ENCODE measurements around the gene CETP.
"Not testable (repeated sequence)": the region's sequence is repeated elsewhere in the genome, so short reads cannot be mapped to it uniquely, and the experiment has no call there.

CETP gene

GRCh38 chr16:56995136-56995805 is 33.5 kb downstream of the CETP start:
- DNase-seq = no peak

DNA sequence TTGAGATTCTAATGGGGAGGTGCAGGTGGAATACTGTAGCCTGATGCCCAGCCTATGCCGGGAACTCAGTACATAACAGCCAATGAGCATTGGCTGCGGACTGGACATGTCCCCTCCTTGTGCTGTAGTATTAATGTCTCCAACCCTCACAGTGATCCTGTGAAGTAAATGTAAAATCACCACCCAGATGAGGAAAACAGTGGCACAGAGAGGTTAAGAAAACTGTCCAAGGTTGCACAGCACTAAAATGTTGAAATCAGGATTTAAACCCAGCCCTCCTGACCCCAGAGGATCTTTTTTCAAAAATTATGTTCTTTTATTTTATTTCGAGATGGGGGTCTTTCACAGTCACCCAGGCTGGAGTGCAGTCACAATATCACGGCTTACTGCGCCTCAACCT is 35.5 kb downstream of the CETP start:
- DNase-seq = no peak

DNA sequence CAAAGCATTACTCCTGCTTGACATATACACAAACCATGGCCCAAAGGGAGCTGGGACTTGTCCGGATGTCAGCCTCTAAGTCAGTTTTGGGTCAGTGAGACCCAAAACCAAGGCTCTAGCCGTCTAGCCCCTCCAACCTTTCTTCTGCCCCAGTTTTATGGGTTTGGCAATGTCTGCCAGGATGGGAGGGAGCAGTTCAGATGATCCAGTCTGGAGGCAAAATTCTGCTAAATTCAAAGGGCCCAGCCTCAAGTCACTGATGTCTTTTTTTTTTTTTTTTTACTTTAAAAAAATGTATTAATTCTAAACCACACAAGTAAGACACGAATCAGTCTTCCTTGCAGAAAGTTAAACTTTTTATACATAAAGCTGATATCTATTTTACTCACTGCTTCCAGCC is 36.2 kb downstream of the CETP start:
- DNase-seq = no peak

- DNase-seq = no peak
Measured at GRCh38 chr16:56998352-56998751, 36.6 kb downstream of the CETP start.

DNA sequence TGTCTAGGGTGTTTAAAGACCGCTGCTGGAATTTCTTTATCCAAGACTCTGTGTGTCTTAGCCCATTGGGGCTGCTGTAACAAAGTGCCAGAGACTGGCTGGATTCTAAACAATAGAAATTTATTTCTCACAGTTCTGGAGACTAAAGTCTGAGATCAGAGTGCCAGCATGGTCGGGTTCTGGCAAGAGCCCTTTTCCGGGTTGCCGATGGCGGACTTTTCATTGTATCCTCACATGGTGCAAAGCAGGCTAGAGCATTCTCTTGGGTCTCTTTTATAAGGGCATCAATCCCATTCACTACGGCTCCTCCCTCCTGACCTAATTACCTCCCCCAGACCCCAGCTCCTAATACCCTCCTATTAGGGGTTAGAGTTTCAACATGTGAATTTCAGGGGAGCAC is 37.1 kb downstream of the CETP start:
- no peak for DNase-seq

DNA sequence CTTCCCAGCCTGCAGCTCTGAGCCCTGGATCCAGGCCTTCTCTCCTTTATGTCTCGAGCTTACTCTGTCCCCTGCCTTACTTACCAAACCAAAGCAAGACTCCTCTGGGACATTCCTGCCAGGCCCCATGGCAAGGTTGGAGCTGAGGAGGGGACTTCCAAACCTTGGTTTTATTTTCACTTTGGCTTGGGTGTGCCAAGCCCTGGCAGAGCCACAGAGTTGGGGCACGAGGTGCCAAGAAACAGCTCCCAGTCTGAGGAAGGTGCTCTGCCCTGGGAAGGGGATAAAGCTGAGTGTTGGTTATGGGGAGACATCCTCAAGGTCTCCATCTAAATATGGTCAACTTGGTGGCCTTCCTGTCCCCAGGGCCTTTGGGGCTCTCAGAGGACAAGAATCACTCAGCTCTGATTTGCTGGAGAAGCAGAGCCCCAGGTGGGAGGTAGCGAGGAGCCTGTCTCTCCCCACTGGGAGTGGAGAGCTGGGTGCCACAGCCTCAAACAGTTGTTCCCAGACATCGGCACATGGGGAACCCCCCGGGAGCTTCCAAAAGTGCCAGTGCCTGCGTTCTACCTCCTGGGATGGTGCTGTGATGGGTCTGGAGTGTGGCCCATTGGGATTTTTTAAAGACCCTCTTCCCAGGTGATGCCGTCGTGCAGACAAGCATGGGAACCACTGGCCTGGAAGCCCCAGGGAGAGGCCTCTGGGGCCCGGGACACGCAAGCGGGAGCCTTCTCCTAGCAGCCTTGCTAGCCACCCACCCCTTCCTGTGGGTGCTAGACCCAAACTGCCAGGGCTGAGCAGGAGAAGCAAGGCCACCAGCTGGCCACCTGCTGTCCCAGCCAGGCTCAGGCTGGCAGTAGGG is 37.9 kb downstream of the CETP start:
- no peak for DNase-seq

GRCh38 chr16:57000271-57001025 is 38.7 kb downstream of the CETP start:
- no peak for DNase-seq

DNA sequence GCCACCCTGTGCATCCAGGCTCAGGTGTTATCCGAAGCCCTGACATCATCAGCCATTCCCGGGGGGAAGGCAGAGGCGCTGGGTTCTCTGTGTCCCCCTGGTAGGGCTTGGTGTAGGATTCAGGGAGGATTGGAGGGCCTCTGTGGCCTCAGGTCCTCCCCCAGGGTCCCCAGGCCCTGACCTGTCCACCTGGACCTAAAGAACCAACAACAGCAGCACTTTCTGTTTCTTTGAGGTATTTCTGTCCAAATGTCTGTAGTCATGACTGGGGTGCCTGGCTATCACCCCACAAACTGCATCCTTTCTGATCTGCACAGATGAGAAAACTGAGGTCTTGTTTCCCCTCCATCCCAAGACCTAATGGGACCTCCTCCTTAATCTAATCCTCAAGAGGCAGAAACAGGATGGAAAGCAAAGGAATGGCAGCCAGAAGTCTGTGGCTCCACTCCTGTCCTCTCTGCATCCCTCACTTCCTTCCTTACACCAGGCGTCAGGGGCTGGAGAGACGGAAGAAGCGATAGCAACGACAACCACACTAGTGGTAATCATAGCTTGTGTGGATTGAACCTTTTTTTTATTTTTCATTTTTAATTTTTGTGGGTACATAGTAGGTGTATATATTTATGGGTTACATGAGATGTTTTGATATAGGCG is 39.4 kb downstream of the CETP start:
- no peak for DNase-seq

- DNase-seq = no peak
Measured at GRCh38 chr16:57003439-57004386, 42.0 kb downstream of the CETP start.

DNA sequence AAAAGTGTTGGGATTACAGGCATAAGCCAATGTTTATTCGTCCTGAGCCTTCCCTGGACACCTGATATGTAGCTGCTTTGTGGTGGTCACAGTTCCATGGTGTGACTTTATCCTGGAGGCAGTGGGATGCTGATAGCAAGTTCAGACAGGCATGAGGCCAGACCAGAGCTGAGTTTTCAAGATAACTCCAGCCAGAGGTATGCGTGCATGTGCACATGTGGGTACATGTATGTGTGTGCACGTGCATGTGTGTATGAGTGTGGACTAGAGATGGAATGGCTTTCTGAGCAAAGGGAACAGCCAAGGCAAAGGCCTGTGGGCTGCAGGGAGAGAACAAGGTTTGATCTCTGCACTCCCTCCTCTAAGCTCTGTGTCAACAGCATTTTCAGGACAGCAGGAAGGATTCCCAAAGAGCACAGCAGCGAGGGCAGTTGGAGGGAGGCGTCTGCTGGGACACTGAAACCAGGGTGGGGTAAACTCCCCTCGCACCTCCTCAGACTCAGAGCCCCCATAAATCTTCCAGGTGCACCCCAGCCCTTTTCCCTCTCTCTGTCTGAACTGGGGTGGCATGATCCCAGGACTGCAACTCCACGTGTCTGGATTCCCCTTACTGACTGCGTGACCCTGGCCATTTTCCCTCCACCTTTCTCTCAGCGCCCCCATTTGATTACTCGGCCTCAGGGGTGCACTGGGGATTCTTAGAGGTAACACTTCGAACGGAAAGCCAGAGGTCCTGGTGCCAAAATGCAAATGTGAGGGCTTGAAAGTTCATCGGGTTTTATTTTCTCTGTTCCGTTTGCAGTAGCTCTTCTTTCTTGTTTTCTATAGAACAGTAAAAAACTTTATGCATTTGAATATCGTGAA is 42.9 kb downstream of the CETP start:
- no peak for DNase-seq

- not testable (repeated sequence) for DNase-seq
Measured at GRCh38 chr16:57005597-57005996, 43.8 kb downstream of the CETP start.

DNA sequence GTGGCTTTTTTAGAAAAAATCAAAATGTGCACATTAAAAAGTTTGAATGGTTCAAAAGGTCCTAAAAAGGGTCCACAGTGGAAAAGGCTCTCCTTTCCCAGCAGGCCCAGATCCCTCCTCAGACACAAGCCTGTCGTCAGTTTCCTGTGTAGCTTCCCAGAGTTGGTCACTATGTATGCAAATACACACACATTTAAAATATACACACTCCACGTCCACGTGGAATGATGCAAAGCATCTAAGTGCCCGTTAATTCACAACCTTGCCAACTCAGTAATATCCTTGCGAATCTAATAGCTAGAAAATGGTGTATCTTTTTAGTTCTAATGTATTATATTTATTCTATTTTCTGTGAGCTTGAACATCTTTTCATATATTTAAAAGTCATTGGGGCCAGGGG is 45.3 kb downstream of the CETP start:
- no peak for DNase-seq

GRCh38 chr16:57007530-57007929 is 45.8 kb downstream of the CETP start:
- no peak for DNase-seq

GRCh38 chr16:57008440-57008839 is 46.7 kb downstream of the CETP start:
- DNase-seq = no peak

DNA sequence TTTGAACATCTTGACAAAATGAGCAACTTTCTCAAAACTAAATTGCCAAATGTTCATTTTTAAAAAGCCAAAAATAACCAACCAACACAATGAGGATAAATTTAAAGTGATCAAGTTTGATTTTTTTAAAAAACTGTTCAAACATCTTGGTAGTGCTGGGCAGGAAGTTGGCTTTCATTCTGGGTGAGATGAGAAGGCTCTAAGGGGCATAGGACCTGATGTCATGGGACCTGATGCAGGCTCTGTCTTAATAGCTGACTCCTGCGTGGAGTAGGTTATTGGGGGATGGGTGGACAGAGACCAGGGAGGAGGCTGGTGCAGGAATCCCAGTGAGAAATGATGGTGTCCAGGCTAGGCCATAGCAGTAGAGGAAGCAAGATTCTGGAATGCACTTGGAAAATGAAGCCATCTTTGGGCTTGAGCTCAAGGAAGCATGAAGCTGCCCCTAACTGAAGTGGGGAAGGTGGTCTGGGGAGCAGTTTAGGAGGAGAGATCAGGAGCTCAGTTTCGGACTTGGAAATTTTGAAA is 48.0 kb downstream of the CETP start:
- no peak for DNase-seq

GRCh38 chr16:57012353-57012752 is 50.6 kb downstream of the CETP start:
- no peak for DNase-seq

DNA sequence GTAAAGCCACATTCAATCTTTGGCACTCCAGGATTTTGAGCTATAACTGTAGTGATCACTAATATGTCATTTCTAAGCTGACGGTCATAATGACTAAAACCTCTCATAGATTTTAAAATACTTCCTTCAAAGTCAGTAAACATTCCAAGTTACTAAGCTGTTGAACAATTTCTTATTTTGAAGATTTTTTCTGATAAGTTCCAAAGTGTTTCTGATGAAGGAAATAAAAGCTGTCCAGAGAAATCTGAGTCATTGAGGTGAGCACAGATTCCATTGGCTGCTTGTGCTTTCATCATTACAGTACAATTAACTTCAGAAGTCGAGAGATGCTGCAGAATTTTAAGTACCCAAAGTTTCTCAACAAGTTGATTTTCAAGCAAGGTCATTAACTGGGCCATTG is 51.5 kb downstream of the CETP start:
- DNase-seq = no peak

DNA sequence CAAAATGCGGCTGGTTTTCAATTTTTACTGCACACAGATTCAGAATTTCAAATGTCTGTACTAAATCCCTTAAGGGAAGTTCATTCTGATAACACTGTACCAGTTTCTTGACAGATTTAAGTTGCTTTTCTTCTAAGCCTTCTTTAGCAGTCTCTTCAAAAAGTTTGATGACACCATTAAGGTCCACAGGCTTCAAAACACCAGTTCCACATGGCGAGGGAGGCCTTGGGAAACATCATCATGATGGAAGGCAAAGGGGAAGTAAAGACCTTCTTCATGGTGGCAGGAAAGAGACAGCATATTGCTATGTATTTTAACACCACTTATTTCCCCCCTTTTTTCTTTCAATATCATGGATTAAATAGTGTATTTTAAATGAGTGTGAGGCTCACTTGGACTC is 52.2 kb downstream of the CETP start:
- no peak for DNase-seq

DNA sequence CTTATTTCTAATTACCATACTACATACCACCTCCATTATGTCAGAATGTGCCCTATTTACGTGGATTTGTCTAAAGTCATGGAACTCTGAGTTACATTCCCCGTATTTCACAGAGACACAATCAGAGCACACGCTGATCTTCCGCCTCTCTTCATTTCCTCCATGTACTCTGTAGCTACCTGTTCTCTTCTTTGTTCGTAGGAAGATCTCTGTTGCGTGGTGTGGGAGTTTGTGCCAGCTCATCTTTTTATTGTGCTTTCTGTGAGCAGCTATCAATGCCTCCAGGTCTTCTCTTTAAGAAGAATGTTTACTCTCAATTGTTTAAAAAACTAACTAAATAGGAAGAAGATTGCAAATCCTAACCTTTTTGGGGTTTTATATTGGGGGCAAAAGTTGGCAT is 54.6 kb downstream of the CETP start:
- DNase-seq = peak in 18 of 56 donors; percentile 0 to 63 (median 18)

All from nucleus accumbens (tissue), 56 donors.